HG03571 (cell line): ENCODE results near the gene SPINK1.
A peak's percentile ranks its signal among the peaks of the same experiment; 100 is the strongest.
"Not testable (repeated sequence)": the region's sequence is repeated elsewhere in the genome, so short reads cannot be mapped to it uniquely, and the experiment has no call there.

ENCODE experiments used
- ATAC-seq: cut with Tn5 transposase; IDR thresholded peaks from one replicate; pipeline ENCODE4 v1.9.1; 2021; ENCODE audit not compliant: unreplicated experiment

Gene SPINK1

DNA sequence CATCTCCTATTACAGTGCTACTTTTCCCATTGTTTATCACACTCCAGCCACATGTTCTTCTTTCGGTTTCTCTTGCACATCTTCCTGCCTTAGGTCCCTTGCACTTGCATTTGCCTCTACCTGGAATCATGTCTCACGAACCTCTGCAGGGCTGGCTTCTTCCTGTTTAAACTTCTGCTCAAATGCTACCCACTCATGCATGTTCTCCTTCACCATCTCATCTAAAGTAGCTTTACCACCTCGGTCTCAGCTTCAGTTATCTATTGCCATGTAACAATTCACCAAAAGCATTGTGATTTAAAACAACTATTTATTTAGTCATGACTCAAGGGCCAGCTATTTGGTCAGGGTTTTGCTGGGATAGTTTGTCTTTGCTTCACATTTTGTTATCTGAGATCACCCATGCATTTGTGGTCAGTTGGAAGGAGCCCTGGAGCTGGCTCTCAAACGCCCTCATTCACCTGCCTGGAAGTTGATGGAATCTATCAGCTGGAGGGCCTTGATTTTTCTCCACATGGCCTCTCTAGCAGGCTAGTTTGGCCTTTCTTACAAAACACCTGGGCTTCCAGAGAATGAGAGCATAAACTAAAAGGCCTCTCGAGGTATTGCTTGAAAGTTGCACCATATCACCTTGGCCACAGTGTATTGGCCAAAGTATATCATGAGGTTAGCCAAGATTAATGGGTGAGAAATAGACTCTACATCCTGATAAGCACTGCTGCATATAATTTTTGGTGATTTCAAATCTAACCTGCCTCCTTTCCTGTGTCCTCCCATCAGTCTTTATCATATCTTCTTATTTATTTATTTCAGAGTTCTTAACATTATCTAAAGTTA, 21.4 kb downstream of the SPINK1 start:
- ATAC-seq = no peak

DNA sequence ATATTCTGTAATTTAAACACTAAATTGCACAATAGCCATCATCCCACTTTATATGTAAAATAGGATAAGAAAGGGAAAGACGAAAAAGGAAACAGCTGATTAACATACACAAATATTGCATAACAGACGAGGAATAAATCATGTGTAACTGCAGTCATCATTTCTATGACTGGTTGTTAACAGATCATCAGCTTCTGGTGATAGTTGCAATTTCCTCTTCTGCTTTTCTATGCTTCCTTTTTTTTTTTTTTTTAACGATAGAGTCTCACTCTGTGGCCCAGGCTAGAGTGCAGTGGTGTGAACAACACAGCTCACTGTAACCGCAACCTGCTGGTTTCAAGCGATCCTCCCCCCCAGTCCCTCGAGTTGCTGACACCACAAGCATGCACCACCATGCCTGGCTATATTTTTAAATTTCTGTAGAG, 26.4 kb downstream of the SPINK1 start:
- ATAC-seq = peak; percentile 86

DNA sequence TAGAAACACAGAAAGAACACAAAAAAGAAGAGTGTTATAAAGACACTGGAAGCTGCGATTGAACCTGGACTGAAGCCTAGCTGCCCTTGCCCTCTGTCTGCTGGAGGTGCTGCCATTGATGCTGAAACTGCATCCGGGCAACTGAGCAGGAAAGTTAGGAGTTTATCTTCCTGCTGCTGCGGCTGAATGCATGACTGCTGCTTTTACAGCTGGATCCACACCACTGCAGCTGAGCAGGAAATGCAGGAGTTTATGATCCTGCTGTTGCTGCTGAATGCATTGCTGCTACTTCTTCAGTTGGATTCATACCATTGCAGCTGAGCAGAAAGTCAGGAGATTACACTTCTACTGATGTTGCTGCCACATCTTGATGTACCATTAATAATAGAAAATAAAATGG, 27.1 kb downstream of the SPINK1 start:
- ATAC-seq = no peak

DNA sequence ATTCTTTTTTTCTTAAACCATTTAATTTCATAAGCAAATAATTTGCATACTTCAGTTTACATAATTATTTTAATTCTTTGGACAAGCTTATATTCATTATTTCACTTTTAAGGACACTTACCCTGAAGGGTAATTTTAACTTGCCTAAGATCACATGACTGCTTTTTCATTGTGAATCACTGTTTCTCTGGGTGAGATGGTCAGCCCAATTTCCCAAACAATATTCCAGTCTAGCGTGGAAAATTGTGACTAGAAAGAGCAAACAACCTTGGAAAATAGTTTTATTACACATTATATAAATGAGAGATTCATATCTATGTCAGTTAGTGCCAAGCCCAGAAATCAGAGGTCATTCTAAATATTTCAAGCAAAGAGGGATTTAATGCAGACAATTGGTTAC, 27.5 kb downstream of the SPINK1 start:
- ATAC-seq = no peak

DNA sequence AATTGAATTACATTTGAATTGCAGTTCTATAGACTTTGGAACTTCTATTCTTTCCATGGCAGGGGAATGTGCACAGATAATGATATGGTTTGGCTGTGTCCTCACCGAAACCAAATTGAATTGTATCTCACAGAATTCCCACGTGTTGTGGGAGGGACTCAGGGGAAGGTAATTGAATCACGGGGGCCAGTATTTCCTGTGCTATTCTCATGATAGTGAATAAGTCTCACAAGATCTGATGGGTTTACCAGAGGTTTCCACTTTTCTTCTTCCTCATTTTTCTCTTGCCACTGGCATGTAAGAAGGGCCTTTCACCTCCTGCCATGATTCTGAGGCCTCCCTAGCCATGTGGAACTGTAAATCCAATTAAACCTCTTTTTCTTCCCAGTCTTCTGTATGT, 28.3 kb downstream of the SPINK1 start:
- not testable (repeated sequence) for ATAC-seq

DNA sequence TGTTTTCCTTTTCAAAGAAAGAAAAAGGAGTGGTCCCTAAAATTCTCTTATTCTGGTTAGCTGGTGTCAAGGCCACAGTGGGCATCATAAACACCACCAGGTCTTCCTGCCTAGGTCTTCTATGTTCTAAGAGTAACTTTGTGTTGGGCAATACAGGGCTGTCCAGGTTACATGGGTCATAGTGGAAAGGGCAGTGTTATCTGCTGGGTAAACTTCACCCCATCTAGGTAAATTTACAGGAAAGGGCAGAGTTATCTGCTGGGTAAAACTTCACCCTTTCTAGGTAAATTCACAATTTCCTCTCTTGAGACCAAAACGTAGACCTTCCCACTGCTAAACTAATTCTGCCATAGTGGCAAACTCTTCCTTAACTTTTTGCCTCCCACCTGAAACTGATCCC, 30.0 kb downstream of the SPINK1 start:
- ATAC-seq = no peak

DNA sequence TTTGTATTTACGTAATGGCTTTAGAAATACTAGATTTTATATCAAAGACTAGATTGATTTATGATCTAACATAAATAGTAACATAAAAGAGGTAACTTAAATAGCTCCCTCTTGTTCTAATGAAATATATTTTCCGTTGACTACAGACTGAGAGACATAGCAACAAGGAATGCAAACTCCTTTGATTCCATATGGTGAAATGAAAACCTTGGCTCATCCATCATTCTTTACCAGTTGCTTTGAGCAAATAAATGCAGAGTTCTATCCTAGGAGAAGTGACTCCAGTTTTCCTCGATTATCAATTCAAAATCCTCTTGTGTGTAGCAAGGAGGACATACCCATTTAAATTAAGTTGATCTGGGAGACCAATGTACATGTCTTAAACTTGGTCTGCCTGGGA, 31.0 kb downstream of the SPINK1 start:
- no peak for ATAC-seq

DNA sequence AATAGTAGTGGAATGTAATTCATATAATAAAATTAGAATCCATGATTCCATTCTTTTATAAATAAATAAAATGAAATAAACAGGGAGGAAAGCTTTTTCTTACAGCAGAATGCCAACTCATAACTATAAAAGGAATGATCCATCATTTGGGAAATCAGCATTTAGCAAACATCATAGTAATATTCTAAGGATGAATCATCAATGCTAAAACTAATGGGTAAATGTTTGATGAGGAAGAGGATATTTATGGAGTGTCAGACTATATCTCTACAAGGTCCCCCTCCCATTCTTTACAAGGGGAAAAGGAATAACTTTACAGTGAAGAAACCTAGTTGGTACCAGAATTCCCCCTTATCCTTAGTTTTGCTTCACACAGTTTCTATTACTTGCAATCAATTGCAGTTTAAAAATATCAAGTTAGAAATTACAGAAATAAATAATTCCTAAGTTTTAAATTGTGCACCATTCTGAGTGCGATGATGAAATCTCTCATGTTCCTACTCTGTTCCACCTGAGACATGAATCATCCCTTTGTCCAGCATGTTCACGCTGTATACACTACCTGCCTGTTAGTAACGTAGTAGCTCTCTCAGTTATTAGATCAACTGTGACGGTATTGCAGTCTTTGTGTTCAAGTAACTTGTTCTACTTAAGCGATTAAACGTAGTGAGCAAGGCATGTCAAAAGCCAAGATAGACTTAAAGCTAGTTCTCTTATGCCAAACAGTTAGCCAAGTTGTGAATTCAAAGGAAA, 34.7 kb downstream of the SPINK1 start:
- ATAC-seq = no peak

DNA sequence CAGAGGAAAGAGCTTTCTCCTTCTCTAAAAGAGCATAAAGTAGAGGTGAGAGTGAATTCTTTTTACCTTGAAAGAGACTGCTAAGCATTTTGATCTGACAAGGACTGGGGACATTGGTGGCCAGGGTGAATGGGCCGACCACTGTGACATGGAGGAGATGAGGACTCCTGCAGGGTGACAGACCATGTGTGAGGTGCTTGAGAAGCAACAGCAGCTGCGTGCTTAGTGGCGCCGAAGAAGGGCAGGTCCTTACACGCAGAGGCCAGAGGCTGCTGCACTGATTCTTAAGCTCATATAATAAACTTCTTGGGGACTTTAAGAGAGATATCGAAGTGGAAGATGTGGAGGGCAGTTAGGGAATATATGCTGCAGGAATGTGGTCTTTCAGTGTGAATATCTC, 40.3 kb downstream of the SPINK1 start:
- ATAC-seq = no peak

DNA sequence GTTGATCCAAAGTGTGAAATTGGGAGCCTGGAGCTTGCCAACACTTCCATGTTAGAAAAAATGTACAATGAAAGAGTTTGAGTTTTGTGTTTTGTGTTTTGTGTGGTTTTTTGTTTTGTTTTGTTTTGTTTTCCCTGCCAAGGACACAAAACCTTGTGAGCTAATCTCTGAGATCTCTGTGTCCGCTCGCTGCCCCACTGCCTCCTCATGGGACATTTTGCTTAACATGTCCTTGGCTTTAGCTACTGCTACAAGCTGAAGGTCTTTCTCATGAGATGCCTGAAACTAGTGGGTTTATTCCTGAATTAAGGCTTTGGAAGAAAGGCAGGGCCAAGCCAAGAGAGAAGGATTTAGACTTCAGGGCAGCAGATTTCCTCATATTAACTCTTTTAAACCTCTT, 41.7 kb downstream of the SPINK1 start:
- no peak for ATAC-seq

DNA sequence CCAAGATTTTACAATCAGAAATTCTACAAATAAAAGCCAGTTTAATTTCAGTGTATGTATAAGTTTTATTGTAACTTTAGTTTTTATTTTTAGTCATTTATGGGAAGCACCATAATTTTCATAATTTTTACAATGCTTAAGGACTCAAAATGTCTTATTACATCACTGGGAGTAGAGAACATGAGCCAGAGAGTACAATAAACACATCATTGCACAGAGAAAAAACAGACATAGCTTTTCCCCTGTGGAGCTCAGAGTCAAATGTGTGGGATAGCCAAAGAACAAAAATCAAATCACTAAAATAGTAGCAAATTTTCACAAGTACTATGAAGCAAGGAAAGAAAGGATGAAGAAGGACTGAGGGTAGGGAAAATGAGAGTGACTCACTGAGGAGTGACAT, 43.4 kb downstream of the SPINK1 start:
- ATAC-seq = no peak

DNA sequence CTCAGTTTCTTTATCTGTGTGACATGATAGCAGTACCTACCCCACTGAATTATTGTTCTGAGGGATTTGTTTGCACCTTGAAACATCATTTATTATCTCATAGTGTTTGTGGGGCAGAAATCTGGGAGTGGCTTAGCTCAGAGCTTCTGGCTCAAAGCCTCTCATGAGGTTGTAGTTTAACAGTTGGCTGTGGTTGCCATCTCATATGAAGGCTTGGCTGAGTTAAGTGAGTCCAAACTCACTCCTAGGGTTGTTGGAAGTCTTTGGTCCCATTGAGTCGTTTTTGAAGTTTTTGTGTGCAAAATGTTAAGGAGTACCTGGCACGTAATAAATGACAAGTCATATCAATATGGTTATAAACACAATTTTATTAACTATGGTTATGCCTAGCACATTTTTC, 45.3 kb downstream of the SPINK1 start:
- ATAC-seq = no peak

DNA sequence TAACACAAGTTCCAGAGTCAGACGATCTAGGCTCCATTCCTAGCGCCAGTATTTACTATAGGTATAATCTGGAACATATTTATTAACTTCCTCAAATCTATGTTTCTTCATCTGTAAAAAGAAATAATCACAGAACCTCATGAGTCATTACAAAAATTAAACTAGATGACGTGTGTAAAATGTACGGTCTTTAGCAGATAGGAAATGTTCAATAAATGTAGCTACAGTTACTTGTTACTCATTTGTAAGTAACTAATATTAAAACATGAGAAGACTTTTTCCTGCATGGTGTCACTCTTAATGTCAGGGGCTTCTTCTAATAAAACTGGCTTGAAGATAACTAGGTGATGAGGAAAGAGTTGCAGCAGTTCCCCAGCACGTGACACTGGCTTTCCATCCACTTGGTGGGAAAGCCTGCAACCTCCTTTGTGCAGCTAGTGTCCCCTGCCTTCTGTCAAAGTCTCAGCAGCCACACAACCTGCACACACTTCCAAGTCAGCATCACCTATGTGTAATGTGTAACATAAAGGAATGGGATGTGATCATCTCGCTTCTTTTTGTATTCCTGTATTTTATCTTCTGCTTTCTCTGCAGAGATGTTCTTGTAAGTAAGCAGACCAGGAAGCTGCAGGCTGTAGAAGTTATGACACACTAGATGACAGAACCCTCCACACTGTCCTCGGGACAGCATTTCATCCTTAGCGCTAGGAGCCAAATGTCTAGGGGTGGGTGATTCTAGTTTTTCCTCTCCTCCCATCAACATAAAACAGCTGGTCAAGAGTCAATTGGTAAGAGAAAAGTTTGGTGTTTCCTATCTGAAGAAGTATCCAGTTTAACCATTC, 47.1 kb downstream of the SPINK1 start:
- ATAC-seq = no peak

DNA sequence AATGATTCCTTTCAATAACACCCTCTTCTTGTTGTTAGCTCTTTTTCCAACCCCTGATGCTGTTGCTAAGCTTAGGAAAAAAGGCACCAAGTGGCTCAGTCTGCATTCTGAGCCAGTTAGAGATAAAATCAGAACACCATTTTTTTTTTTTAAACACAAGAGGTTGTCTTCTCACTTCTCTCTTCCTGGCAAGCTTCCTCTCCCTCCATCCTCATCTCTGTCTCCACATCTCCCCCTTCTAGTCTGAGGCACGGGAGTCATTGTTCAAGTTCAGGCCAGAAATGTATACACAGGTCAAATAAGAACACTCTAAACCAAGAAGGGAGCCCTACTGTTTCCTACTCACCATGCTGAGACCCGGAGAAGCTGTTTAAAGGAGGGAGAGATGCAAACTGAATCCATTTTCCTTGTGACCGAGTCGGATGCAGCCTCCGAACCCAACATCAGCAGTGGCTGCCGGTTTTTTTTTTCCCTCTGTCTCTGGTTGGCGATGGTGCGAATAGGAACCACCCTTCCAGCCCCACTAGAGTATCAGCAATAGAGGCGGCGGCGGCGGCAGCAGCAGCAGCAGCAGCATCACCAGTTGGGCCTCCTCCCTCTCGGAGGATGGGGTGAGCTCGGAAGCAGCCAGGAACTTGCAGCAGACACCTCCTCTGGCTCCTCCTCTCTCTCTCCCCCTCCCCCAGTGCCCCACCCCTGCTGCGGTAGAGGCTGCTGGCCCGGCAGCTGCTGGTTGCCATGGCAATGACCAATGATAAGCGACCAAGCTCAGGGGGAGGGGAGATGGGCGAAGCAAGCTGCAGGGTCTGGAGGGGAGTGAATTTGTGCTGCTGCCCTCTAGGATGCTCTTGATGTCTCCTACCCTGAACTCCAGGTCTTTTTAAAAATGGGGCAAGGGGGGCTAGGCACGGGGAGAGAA, 49.1 kb downstream of the SPINK1 start, which contains the start of gene JAKMIP2:
JAKMIP2 (minus strand) TSS at position 619 of the 919 bp plus-strand sequence. CDS start 110,922 bp downstream, outside the sequence.
- ATAC-seq = peak; percentile 55

DNA sequence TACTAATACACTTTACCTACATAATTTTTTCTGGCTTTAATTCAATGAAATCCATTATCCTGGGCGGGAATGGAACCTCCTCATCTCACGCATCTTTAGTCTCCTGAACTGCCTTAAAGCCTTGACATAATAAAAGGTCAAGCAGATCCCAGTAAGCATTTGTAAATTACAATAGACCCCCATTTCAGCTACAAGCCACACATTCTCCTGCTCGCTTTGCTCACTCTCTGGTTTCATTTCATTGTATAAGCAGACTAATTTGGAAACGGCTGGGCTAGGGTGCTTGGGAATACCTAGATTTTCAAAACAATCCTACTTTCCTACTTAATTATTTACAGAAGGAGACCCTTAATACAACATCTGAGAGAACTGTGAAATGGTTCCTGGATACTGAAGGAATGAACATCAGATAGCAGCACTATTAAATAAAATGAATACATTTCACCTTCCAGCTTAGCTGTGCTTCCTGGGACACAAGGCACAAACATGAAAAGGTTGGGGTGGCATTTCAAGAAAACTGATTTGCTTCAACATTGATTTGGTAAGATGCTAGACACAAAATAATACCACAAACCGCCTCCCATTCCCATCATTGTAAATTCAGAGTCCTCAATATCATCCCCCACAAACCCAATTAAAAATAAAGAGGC, 50.4 kb downstream of the SPINK1 start:
- ATAC-seq = no peak

DNA sequence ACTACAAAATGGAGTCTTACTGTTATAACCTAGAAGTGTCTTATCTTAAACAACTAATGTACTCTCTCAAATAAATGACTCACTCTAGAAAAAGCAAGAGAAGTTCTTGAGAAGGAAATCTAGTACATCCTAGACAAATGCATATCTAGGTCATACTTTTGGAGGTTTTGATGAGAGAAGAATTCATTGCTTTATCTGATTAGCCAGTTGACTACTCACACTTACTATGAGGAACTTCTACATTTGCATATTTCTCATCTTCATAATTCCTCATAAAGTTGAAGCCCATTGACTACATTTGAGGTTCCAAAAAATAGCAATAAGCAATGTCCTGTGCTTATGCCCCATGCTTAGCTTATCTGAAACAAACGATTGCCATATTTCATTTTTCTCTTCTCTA, 51.8 kb downstream of the SPINK1 start:
- no peak for ATAC-seq

DNA sequence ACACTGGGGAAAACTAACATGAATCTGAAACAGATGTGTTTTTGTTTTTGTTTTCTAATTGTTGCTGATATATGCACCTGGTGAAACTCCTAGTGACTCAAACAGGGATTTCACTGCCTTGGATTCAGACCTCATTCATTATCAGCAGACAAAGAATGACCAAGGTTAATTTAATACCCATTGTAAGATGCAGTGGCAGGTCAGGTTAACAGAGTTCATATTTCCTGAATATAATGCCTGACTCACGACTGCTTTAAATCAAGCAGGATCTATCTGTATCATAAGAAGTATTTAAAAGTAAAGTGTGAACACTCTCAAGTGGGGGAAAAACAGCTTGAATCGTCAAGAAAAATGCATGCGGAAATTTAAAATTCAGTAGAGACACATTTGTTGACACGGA, 54.5 kb downstream of the SPINK1 start:
- no peak for ATAC-seq
